NCI-H226 (cell line): ENCODE data around the gene TMEM116.
"Not testable (repeated sequence)": the region's sequence is repeated elsewhere in the genome, so short reads cannot be mapped to it uniquely, and the experiment has no call there.

Experiments
- DNase-seq: peaks from one replicate; pipeline ENCODE4 v3.0.0-alpha.2; 2015

Gene TMEM116

DNA sequence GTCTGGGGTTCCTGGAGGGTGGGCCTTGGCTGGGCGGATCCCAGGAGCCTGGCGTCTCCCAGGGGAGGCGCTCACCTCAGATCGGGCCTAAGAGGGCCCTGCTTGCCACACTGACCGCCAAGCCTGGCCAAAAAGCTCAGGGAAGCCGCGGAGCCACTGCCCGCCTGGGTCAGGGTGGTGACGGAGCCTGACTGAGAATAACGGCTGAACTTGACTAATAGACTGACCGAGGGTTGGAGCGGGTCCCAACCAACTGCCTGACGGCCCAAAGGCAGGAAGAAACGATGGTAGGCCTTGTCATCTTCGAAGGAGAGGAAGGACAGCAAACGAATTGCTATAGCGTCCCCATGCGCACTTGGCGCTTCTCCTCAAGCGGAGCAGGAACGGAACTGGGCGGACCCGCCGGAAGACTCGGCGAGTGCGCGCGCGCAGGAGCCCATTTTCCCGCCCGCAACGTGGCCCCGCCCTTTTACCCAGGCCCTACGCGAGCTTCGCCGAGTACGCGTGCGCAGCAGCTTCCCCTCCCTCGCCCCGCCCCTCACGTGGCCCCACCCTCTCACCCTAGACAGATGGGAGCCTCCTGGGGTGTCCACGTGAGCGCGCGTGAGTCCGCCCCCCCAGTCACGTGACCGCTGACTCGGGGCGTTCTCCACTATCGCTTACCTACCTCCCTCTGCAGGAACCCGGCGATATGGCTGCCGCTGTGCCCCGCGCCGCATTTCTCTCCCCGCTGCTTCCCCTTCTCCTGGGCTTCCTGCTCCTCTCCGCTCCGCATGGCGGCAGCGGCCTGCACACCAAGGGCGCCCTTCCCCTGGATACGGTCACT, at the start of gene TMEM116, which contains the start of gene ERP29:
Gene TMEM116 (minus strand): TSS at position 391 of the 826 bp plus-strand sequence. CDS start 7,895 bp downstream, outside the sequence.
Gene ERP29 (plus strand): TSS at position 652 of the 826 bp plus-strand sequence. CDS start 40 bp downstream, at position 692.
- DNase-seq, result peak; percentile 95

- no peak for DNase-seq
Observed at GRCh38 chr12:112061137-112061536, 48.2 kb upstream of the TMEM116 start.

- DNase-seq, result no peak
Observed at GRCh38 chr12:112049351-112049750, 36.4 kb upstream of the TMEM116 start.

GRCh38 chr12:112046003-112046402, 33.0 kb upstream of the TMEM116 start:
- no peak for DNase-seq

GRCh38 chr12:112036614-112037013, 23.6 kb upstream of the TMEM116 start:
- not testable (repeated sequence) for DNase-seq

GRCh38 chr12:112035219-112035785, 22.3 kb upstream of the TMEM116 start:
- no peak for DNase-seq

GRCh38 chr12:112032292-112032691, 19.3 kb upstream of the TMEM116 start:
- DNase-seq, result no peak

- DNase-seq, result no peak
Observed at GRCh38 chr12:112031472-112031871, 18.5 kb upstream of the TMEM116 start.

DNA sequence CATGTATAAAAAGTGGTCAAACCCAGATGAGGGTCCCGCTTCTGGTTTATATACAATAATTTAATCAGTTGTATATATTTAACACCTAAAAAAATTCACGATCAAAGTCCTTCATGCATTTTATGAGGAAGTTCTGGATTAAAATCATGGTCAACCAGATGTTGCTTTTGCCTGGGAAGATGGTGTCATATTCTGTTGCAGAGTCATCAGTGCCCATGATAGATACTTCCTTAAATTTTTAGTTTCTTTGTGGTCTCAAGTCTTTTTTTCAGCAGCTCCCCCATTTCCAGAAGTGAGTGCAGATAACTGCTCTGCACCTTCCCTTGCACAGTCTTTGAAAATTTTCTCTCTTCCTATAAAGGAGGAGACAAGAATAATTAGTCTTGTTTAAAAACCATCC, 16.3 kb upstream of the TMEM116 start:
- DNase-seq, result no peak

DNA sequence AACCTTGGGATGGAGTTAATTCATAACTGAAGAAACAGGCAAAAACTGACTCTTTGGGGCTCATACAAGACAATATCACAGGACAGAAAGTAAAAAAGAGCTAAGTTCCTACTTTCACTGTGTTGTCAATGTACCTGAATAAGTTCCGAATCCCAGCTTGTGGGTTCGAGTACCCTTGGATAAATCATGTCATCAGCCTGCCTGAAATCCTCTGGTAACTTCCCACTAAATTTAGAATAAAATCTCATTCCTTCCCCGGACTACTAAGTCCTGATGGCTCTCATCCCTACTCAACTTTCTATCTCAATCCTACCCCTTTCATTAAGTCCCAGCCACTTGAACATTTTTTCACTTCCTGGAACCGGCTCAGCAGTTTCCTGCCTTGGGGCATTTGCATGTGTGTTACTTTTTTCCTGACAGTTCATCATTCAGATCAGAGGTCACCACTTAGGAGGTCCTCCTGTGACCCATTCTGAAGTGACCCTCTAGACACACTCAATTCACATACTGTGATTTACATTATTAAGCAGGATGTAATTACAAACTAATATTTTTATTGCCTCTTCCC, 12.9 kb upstream of the TMEM116 start:
- no peak for DNase-seq

GRCh38 chr12:112023759-112024396, 10.9 kb upstream of the TMEM116 start:
- DNase-seq, result no peak

- no peak for DNase-seq
Observed at GRCh38 chr12:112022241-112023016, 9.5 kb upstream of the TMEM116 start.

- no peak for DNase-seq
Observed at GRCh38 chr12:112020947-112021457, 8.0 kb upstream of the TMEM116 start.

DNA sequence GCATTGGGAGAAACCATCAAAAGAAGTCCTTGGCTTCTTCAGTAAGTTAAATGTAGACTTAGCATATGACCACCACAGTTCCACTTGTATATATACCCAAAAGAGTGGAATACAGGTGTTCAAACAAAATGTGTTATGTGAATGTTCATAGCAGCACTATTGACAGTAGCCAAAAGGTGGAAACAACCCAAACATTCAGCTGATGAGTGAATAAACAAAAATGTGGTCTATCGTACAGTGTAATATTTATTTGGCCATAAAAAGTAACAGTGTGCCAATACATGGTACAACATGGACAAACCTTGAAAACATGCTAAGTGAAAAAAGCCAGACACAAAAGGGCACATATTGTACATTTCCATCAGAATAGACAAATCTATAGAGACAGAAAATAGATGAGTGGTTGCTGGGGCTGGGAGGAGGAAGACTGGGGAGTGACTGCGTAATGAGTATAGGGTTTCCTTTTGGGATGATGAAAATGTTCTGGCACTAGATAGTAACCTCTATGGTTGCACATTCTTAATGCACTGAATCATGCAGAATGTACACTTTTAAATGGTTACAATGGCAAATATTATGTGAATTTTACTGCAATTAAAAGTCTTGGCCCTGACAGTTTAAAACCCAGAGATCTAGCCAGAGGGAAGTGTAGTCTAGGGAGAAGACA, 5.7 kb upstream of the TMEM116 start:
- peak; percentile 59 for DNase-seq

GRCh38 chr12:112017041-112017440, 4.1 kb upstream of the TMEM116 start:
- DNase-seq, result no peak

DNA sequence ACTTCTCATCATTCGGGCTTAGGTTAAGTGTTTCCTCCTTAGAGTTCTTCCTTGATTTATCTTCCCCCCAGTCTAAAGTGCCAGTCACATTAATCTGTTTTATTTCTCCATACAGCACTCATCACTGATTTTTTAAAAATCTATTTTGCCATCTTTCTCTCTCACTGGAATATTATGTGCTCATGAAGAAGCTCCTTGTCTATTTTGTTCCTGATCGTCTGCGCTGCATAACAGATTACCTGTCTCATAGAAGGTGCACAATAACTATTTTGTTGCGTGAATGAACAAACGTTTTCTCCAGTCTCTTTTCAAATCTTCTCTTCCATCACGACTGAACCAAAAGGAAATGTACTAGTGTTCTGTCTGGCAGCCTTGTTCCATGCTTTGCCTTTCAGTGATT, 3.0 kb upstream of the TMEM116 start:
- no peak for DNase-seq

- DNase-seq, result peak; percentile 79
Observed at GRCh38 chr12:112013601-112014402, 837 bp upstream of the TMEM116 start.

DNA sequence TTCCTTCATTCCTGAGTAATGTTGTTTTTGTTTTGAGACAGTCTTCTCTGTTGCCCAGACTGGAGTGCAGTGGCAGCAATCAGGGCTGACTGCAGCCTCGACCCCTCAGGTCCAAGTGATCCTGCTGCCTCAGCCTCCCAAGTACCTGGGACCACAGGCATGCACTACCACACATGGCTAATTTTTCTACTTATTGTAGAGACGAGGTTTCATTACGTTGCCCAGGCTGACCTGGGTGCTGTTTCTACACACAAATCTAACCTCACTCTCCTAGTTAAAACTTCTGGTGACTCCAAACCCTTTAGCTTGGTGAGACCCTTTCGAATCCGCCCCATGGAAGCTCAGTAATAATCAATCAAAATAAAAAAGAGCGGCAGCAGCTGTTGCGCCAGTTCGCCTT, 1.3 kb downstream of the TMEM116 start:
- no peak for DNase-seq

GRCh38 chr12:112010415-112011344, 2.3 kb downstream of the TMEM116 start:
- DNase-seq, result no peak

DNA sequence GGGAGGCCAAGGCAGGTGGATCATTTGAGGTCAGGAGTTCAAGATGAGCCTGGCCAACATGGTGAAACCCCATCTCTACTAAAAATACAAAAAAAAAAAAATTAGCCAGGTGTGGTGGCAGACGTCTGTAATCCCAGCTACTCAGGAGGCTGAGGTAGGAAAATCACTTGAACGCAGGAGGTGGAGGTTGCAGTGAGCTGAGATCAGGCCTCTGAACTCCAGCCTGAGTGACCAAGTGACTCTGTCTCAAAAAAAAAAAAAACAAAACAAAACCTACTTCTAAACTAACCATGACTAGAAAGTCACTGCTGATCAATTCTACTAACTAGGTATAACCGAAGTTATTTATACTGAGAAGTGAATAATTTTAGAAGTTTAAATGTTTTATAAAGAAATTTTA, 3.4 kb downstream of the TMEM116 start:
- DNase-seq, result not testable (repeated sequence)
